Trophoblast cell (in vitro differentiated cells and primary cell): ENCODE data around the gene SLC37A3.

ENCODE experiments used
- DNase-seq, 2 donors: peaks; one replicate each; pipeline ENCODE4 v3.0.0-alpha.2; 2016
- H2AFZ ChIP-seq: 2 replicates; pipeline ENCODE4 v1.6.1; 2013; ENCODE audit warnings: low read length, moderate library complexity, mild to moderate bottlenecking; ENCODE audit not compliant: insufficient read depth, poor library complexity
- H2AK5ac ChIP-seq: 2 replicates; pipeline ENCODE4 v1.6.1; 2013; ENCODE audit warnings: mild to moderate bottlenecking, low read length
- H2BK120ac ChIP-seq: 2 replicates; pipeline ENCODE4 v1.6.1; 2013; ENCODE audit warnings: low read length, mild to moderate bottlenecking, moderate library complexity; ENCODE audit not compliant: insufficient read depth, poor library complexity
- H2BK12ac ChIP-seq: 2 replicates; pipeline ENCODE4 v1.6.1; 2013; ENCODE audit warnings: mild to moderate bottlenecking, low read length, moderate library complexity
- H2BK5ac ChIP-seq: 2 replicates; pipeline ENCODE4 v1.6.1; 2013; ENCODE audit warnings: low read length, low read depth, moderate library complexity, mild to moderate bottlenecking; ENCODE audit not compliant: poor library complexity
- H3K14ac ChIP-seq: 2 replicates; pipeline ENCODE4 v1.6.1; 2013; ENCODE audit warnings: mild to moderate bottlenecking, low read length
- H3K18ac ChIP-seq: 2 replicates; pipeline ENCODE4 v1.6.1; 2013; ENCODE audit warnings: mild to moderate bottlenecking, low read length
- H3K23ac ChIP-seq: 2 replicates; pipeline ENCODE4 v1.6.1; 2013; ENCODE audit warnings: low read length
- H3K27ac ChIP-seq: 2 replicates; pipeline ENCODE4 v1.5.1; 2013; ENCODE audit warnings: low read depth, mild to moderate bottlenecking, inconsistent platforms, low read length, moderate library complexity
- H3K27me3 ChIP-seq: 2 replicates; pipeline ENCODE4 v1.6.1; 2013; ENCODE audit warnings: inconsistent platforms, mild to moderate bottlenecking, low read length, moderate library complexity; ENCODE audit not compliant: insufficient read depth
- H3K36me3 ChIP-seq, 2 experiments: 1 replicate in 1 of 2; 2 replicates in 1 of 2; pipeline ENCODE4 v1.6.1; 2013; ENCODE audit warnings: low read length in 2 of 2, mild to moderate bottlenecking in 2 of 2, moderate library complexity in 1 of 2; ENCODE audit not compliant: insufficient read depth in 2 of 2, control insufficient read depth in 1 of 2
- H3K4ac ChIP-seq: 2 replicates; pipeline ENCODE4 v1.6.1; 2013; ENCODE audit warnings: low read depth, mild to moderate bottlenecking, low read length, moderate library complexity
- H3K4me1 ChIP-seq, 2 experiments: 1 replicate in 1 of 2; 2 replicates in 1 of 2; pipeline ENCODE4 v1.6.1; 2013; ENCODE audit warnings: low read length in 2 of 2, mild to moderate bottlenecking in 2 of 2, moderate library complexity in 1 of 2; ENCODE audit not compliant: insufficient read depth in 2 of 2, control insufficient read depth in 1 of 2
- H3K4me2 ChIP-seq: 2 replicates; pipeline ENCODE4 v1.6.1; 2013; ENCODE audit warnings: inconsistent platforms, mild to moderate bottlenecking, low read length, moderate library complexity
- H3K4me3 ChIP-seq: 2 replicates; pipeline ENCODE4 v1.5.1; 2013; ENCODE audit warnings: mild to moderate bottlenecking, low read depth, low read length, inconsistent platforms
- H3K79me1 ChIP-seq: one replicate; pipeline ENCODE4 v1.6.1; 2013; ENCODE audit warnings: low read length
- H3K79me2 ChIP-seq: 2 replicates; pipeline ENCODE4 v1.6.1; 2013; ENCODE audit warnings: low read length, mild to moderate bottlenecking; ENCODE audit not compliant: control insufficient read depth, insufficient read depth, poor library complexity
- H3K9ac ChIP-seq: 2 replicates; pipeline ENCODE4 v1.6.1; 2013; ENCODE audit warnings: mild to moderate bottlenecking, low read length
- H3K9me3 ChIP-seq: 2 replicates; pipeline ENCODE4 v1.6.1; 2013; ENCODE audit warnings: low read depth, mild to moderate bottlenecking, control low read depth, inconsistent platforms, low read length; ENCODE audit not compliant: insufficient read depth
- H4K12ac ChIP-seq: 2 replicates; pipeline ENCODE4 v1.6.1; 2013; ENCODE audit warnings: low read depth, mild to moderate bottlenecking, low read length, moderate library complexity
- H4K8ac ChIP-seq: 2 replicates; pipeline ENCODE4 v1.6.1; 2013; ENCODE audit warnings: low read depth, mild to moderate bottlenecking, low read length, moderate library complexity
- H4K91ac ChIP-seq: one replicate; pipeline ENCODE4 v1.6.1; 2013; ENCODE audit warnings: low read depth, mild to moderate bottlenecking, low read length, moderate library complexity
- WGBS: extraction: QIAGEN DNeasy Blood & Tissue Kit; methylation state at CpG from one replicate; pipeline ENCODE4 v1.1.7; 2013; ENCODE audit warnings: missing lambda C conversion rate; ENCODE audit not compliant: insufficient read length, insufficient coverage; ENCODE audit errors: extremely low coverage; 5-methylcytosine and 5-hydroxymethylcytosine counted together

The SLC37A3 gene

GRCh38 chr7:140330595-140330994 is 67.7 kb downstream of the SLC37A3 start:
- no peak overlapping the region for H4K91ac ChIP-seq
- no peak overlapping the region for H3K4ac ChIP-seq
- H2BK120ac ChIP-seq: no peak overlapping the region
- no peak overlapping the region for H3K27ac ChIP-seq
- H3K79me1 ChIP-seq: no peaks in the 10 kb centered on the region
- H3K23ac ChIP-seq: no peak overlapping the region
- H3K36me3 ChIP-seq: peaks cover 11 to 22% of the 10 kb centered on the region in 2 experiments
- H2BK5ac ChIP-seq: no peak overlapping the region
- no peaks in the 10 kb centered on the region for H3K79me2 ChIP-seq
- no peak overlapping the region for H3K9ac ChIP-seq
- no peak overlapping the region for H3K18ac ChIP-seq
- peaks cover 3% of the 10 kb centered on the region in 2 experiments for H3K4me1 ChIP-seq
- H3K27me3 ChIP-seq: no peaks in the 10 kb centered on the region
- no peak overlapping the region for H2AK5ac ChIP-seq
- no peak overlapping the region for H4K12ac ChIP-seq
- H3K9me3 ChIP-seq: no peaks in the 10 kb centered on the region
- H2BK12ac ChIP-seq: no peak overlapping the region
- WGBS: no CpG with 5 or more reads among the region's 3 CpGs
- H3K4me2 ChIP-seq: no peak overlapping the region
- H2AFZ ChIP-seq: no peak overlapping the region
- H4K8ac ChIP-seq: no peak overlapping the region
- H3K4me3 ChIP-seq: no peak overlapping the region
- no peak overlapping the region for H3K14ac ChIP-seq
- DNase-seq: no peak

- H3K4ac ChIP-seq: no peak overlapping the region
- peaks cover 10 to 20% of the 10 kb centered on the region in 2 experiments for H3K36me3 ChIP-seq
- WGBS: no CpG with 5 or more reads among the region's 13 CpGs
- no peak overlapping the region for H2BK120ac ChIP-seq
- no peaks in the 10 kb centered on the region for H3K79me2 ChIP-seq
- H4K8ac ChIP-seq: no peak overlapping the region
- no peak overlapping the region for H3K9ac ChIP-seq
- H3K27me3 ChIP-seq: no peaks in the 10 kb centered on the region
- H2BK12ac ChIP-seq: no peak overlapping the region
- no peak overlapping the region for H3K18ac ChIP-seq
- H3K27ac ChIP-seq: no peak overlapping the region
- H3K79me1 ChIP-seq: no peaks in the 10 kb centered on the region
- no peak overlapping the region for H3K23ac ChIP-seq
- H3K4me1 ChIP-seq: peaks cover 3 to 4% of the 10 kb centered on the region in 2 experiments
- no peak overlapping the region for H2BK5ac ChIP-seq
- H3K4me2 ChIP-seq: no peak overlapping the region
- DNase-seq: no peak
- no peak overlapping the region for H4K91ac ChIP-seq
- H3K4me3 ChIP-seq: no peak overlapping the region
- no peak overlapping the region for H3K14ac ChIP-seq
- no peak overlapping the region for H2AFZ ChIP-seq
- no peak overlapping the region for H2AK5ac ChIP-seq
- no peak overlapping the region for H4K12ac ChIP-seq
- H3K9me3 ChIP-seq: no peaks in the 10 kb centered on the region
Measured at GRCh38 chr7:140330128-140330527, 68.2 kb downstream of the SLC37A3 start.

- WGBS: no CpG with 5 or more reads among the region's 7 CpGs
- Histone ChIP-seq H4K12ac (no peak overlapping the region), H2BK120ac (no peak overlapping the region), H3K23ac (no peak overlapping the region), H3K9me3 (no peaks in the 10 kb centered on the region), H3K79me1 (no peaks in the 10 kb centered on the region), H3K79me2 (no peaks in the 10 kb centered on the region), H3K14ac (no peak overlapping the region), H3K18ac (no peak overlapping the region), H3K9ac (no peak overlapping the region), H2AK5ac (no peak overlapping the region), H4K91ac (no peak overlapping the region), H3K36me3 (peaks cover 0 to 2% of the 10 kb centered on the region in 2 experiments), H3K4me3 (no peak overlapping the region), H3K27me3 (no peaks in the 10 kb centered on the region), H3K4ac (no peak overlapping the region), H3K4me2 (no peak overlapping the region), H2BK5ac (no peak overlapping the region), H2AFZ (no peak overlapping the region), H2BK12ac (no peak overlapping the region), H3K4me1 (peaks cover 3 to 4% of the 10 kb centered on the region in 2 experiments), H4K8ac (no peak overlapping the region), H3K27ac (no peak overlapping the region)
- no peak for DNase-seq
Measured at GRCh38 chr7:140327261-140327661, 71.1 kb downstream of the SLC37A3 start.

- no peak overlapping the region for H2AFZ ChIP-seq
- no CpG with 5 or more reads among the region's 16 CpGs for WGBS
- H3K4me1 ChIP-seq: peaks cover 3 to 4% of the 10 kb centered on the region in 2 experiments
Measured at GRCh38 chr7:140326116-140326928, 72.0 kb downstream of the SLC37A3 start.

More at GRCh38 chr7:140326116-140326928, 72.0 kb downstream of the SLC37A3 start:
- Histone ChIP-seq H3K9ac (no peak overlapping the region), H4K12ac (no peak overlapping the region), H2BK120ac (no peak overlapping the region), H4K8ac (no peak overlapping the region), H2BK5ac (no peak overlapping the region), H3K27ac (no peak overlapping the region), H3K4me3 (no peak overlapping the region), H3K27me3 (no peaks in the 10 kb centered on the region), H3K79me1 (no peaks in the 10 kb centered on the region), H3K9me3 (no peaks in the 10 kb centered on the region), H3K36me3 (peaks cover 0 to 2% of the 10 kb centered on the region in 2 experiments), H4K91ac (no peak overlapping the region), H3K18ac (no peak overlapping the region), H3K4me2 (no peak overlapping the region), H3K14ac (no peak overlapping the region), H3K23ac (no peak overlapping the region), H3K79me2 (no peaks in the 10 kb centered on the region), H2AK5ac (no peak overlapping the region), H2BK12ac (no peak overlapping the region), H3K4ac (no peak overlapping the region)
- DNase-seq: peak; percentile 55 to 77
